Thyroid gland (tissue), 4 donors: ENCODE results near the gene LRFN4. TPM values are rescaled to one million over a fixed set of nuclear protein-coding genes. Genes with fewer than 3 reads are reported as not detected.
A peak's percentile ranks its signal among the peaks of the same experiment; 100 is the strongest.

Experiments
- DNase-seq, 2 donors: peaks; one replicate each; pipeline ENCODE4 v3.0.0-alpha.2; 2019
- H3K27ac ChIP-seq, 3 donors: fragments of 200-600 bp; sonication (generic); 1 replicate in 2 of 3; 2 replicates in 1 of 3; pipeline ENCODE4 v1.5.1; 2016 to 2019; ENCODE audit warnings: mild to moderate bottlenecking in 1 of 3, moderate library complexity in 1 of 3
- H3K27me3 ChIP-seq: fragments of 200-600 bp; sonication (generic); one replicate; pipeline ENCODE4 v1.5.1; 2019
- H3K36me3 ChIP-seq, 2 donors: fragments of 200-600 bp; sonication (generic); one replicate each; pipeline ENCODE4 v1.5.1; 2016 to 2019
- H3K4me1 ChIP-seq, 2 donors: fragments of 200-600 bp; sonication (generic); one replicate each; pipeline ENCODE4 v1.5.1; 2017 to 2019
- H3K4me3 ChIP-seq, 3 donors: fragments of 200-600 bp; sonication (generic); replicated peaks in 1 of 3; 1 replicate in 2 of 3; 2 replicates in 1 of 3; pipeline ENCODE4 v1.5.1; 2016; ENCODE audit warnings: mild to moderate bottlenecking in 1 of 3
- H3K9me3 ChIP-seq: fragments of 200-600 bp; sonication (generic); one replicate; pipeline ENCODE4 v1.5.1; 2017
- POLR2A ChIP-seq, 2 donors: fragments of 450-650 bp; IDR thresholded peaks; one replicate each; pipeline ENCODE4 v1.6.1; 2017; ENCODE audit warnings: antibody characterized with exemption in 2 of 2, mild to moderate bottlenecking in 2 of 2, moderate library complexity in 1 of 2
- WGBS, 2 donors: methylation state at CpG; one replicate each; pipeline ENCODE4 v1.1.5; 2017; 5-methylcytosine and 5-hydroxymethylcytosine counted together
- intact Hi-C: fragments of 100-400 bp; cut with DNase I; formaldehyde crosslinking; loops from one replicate; pipeline ENCODE4 v1.15.1; 2023
- total RNA-seq, 4 donors: library from RNA; depleted of rRNA; stranded (reverse); fragments of >200 nt; gene quantifications; one replicate each; pipeline ENCODE4 v1.2.3, GENCODE V29; 2016
- TF ChIP-seq, protein P1 (sequence below), 6 experiments: fragments of 200-600 bp in 3 of 6; fragments of 450-650 bp in 3 of 6; sonication (generic) in 3 of 6; IDR thresholded peaks; one replicate each; pipeline ENCODE4 v1.5.1; 2016 to 2019; ENCODE audit warnings: antibody characterized with exemption in 6 of 6, mild to moderate bottlenecking in 2 of 6, inconsistent platforms in 1 of 6, moderate library complexity in 1 of 6

LRFN4 gene
- total RNA-seq, 4 donors from 2014 or later = 4.7 to 7.5 (median 5.9) TPM

DNA sequence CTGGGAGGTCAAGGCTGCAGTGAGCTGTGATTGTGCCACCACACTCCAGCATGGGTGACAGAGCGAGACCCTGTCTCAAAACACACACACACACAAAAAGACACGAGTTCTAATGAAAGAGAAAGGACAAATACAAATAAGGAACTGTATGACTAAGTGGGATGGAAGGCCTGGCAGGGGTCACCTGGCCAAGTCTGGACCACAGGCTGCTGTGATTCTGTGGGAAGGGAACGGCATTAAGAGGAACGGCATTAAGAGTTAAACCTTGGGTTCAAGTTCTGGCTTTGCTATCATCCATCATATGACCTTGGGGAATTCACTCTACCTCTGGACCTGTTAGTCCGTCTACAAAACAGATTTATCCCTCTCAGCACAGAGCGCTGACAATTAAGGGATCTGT, 47.7 kb downstream of the LRFN4 start:
- H3K9me3 ChIP-seq = no peaks in the 10 kb centered on the region
- TF ChIP-seq POLR2A (IDR thresholded peaks at IDR 0.05) = no peak
- TF ChIP-seq, protein P1, sequence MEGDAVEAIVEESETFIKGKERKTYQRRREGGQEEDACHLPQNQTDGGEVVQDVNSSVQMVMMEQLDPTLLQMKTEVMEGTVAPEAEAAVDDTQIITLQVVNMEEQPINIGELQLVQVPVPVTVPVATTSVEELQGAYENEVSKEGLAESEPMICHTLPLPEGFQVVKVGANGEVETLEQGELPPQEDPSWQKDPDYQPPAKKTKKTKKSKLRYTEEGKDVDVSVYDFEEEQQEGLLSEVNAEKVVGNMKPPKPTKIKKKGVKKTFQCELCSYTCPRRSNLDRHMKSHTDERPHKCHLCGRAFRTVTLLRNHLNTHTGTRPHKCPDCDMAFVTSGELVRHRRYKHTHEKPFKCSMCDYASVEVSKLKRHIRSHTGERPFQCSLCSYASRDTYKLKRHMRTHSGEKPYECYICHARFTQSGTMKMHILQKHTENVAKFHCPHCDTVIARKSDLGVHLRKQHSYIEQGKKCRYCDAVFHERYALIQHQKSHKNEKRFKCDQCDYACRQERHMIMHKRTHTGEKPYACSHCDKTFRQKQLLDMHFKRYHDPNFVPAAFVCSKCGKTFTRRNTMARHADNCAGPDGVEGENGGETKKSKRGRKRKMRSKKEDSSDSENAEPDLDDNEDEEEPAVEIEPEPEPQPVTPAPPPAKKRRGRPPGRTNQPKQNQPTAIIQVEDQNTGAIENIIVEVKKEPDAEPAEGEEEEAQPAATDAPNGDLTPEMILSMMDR (IDR thresholded peaks at IDR 0.05) = no peak
- no peaks in the 10 kb centered on the region for H3K36me3 ChIP-seq
- H3K4me1 ChIP-seq = peaks cover 8 to 9% of the 10 kb centered on the region in 2 donors
- no peak overlapping the region for H3K4me3 ChIP-seq
- no peaks in the 10 kb centered on the region for H3K27me3 ChIP-seq
- intact Hi-C loops = no loop called here
- no peak overlapping the region for H3K27ac ChIP-seq
- WGBS, 2 donors = 90 to 92% methylated on average over 6 of the region's 6 CpGs
- no peak for DNase-seq

DNA sequence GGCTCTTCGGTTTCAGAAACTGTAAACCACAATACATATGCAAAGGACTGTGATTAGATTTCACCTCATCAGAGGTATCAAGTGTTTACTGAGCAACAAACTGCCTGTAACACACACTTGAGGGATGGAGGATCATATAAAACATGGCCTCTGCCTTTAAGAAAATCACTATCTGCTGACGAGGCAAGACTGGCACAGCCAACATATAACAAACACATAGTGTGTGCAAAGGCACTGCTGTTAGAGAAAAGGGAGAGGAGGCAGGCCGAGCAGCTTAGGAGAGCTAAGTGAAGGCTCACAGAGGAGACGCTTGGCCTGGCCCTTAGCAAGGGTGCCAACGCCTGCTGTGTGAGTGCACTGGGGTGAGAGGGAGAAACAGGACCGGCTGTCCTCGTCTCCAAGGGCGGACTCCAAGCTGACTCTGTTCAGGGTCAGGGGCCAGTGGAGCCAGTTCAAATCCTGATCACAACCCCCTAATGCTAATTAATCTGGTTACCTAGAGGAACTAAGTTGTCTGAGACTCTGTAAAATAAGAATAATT, 48.2 kb downstream of the LRFN4 start:
- intact Hi-C loops = no loop called here
- peaks cover 8 to 9% of the 10 kb centered on the region in 2 donors for H3K4me1 ChIP-seq
- DNase-seq = no peak
- H3K27me3 ChIP-seq = no peaks in the 10 kb centered on the region
- no peaks in the 10 kb centered on the region for H3K36me3 ChIP-seq
- no peak overlapping the region for H3K4me3 ChIP-seq
- no peaks in the 10 kb centered on the region for H3K9me3 ChIP-seq
- no peak for TF ChIP-seq POLR2A (IDR thresholded peaks at IDR 0.05)
- TF ChIP-seq, protein P1 (IDR thresholded peaks at IDR 0.05) = no peak
- H3K27ac ChIP-seq = no peak overlapping the region
- WGBS, 2 donors = 82 to 87% methylated on average over 8 of the region's 8 CpGs

DNA sequence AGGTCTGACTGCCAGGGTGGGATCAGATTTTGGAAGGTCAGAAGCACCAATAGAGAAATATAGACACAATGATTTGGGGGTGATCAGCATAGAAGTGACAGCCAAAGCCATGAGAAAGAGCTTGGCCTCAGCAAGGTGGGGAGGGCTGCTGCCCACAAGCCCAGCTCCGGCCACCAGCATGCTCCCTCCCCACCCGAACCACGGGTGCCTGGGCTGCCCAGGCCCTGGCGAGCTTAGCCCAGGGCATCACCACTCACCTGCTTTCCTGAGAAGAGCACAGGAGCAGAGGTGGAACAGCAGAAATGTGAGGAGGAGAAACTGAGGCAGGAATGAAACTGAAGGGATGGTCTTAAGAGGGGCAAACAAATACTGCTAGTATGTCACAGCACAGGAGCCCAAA, 48.8 kb downstream of the LRFN4 start:
- Histone ChIP-seq H3K27me3 (no peaks in the 10 kb centered on the region), H3K27ac (no peak overlapping the region), H3K36me3 (no peaks in the 10 kb centered on the region), H3K4me1 (peaks cover 8 to 9% of the 10 kb centered on the region in 2 donors), H3K9me3 (no peaks in the 10 kb centered on the region), H3K4me3 (no peak overlapping the region)
- WGBS, 2 donors = 93 to 94% methylated on average over 4 of the region's 4 CpGs
- no peak for DNase-seq
- TF ChIP-seq POLR2A (IDR thresholded peaks at IDR 0.05) = no peak
- TF ChIP-seq, protein P1 (IDR thresholded peaks at IDR 0.05) = no peak
- intact Hi-C loops = no loop called here

DNA sequence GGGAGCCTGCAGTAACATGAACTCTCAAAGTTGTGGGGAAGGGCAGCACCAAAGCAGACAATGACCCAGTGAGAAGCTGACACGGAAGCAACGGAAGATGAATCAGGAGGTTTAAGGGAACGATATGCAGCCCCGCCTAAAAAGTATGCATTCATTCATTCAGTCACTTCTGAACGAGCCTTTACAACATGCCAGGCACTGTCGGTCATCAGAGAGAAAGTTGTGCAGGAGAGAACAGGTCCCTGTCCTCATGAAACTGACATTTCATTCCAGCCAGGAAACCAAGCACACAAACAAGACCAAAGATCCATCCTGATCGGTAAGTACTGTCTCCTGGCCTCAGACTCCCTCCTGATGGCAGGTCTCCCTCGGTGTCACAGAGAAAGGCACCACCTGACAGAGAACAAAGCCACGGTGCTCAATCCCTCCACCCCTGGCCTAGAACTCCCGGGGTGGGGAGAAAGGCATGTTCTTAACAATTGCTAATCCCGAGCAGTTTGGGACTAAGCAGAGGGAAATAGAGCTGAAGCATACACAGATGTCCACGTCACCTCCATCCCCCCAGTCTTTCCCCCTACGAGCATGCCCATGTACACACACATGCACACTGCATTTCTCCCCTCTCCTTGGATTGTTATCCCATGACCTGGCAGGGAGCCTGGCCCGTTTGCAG, 49.3 kb downstream of the LRFN4 start:
- Histone ChIP-seq H3K27ac (peak overlapping the region in 1 of 3 donors; percentile 33), H3K36me3 (no peaks in the 10 kb centered on the region), H3K9me3 (no peaks in the 10 kb centered on the region), H3K4me3 (no peak overlapping the region), H3K4me1 (peaks cover 8 to 9% of the 10 kb centered on the region in 2 donors), H3K27me3 (no peaks in the 10 kb centered on the region)
- intact Hi-C loops = no loop called here
- no peak for TF ChIP-seq POLR2A (IDR thresholded peaks at IDR 0.05)
- TF ChIP-seq, protein P1 (IDR thresholded peaks at IDR 0.05) = no peak
- DNase-seq = peak; percentile 68 to 78
- WGBS, 2 donors = 55 to 61% methylated on average over 12 to 13 of the region's 14 CpGs
